Activated gamma-delta T cell (primary cell): ENCODE measurements around the gene KLHL30.

ENCODE experiments used
- DNase-seq: peaks from one replicate; lab custom pipeline; 2025; lab: John Stamatoyannopoulos, UW

The KLHL30 gene

GRCh38 chr2:238187618-238188548, 49.4 kb downstream of the KLHL30 start:
- no peak for DNase-seq

DNA sequence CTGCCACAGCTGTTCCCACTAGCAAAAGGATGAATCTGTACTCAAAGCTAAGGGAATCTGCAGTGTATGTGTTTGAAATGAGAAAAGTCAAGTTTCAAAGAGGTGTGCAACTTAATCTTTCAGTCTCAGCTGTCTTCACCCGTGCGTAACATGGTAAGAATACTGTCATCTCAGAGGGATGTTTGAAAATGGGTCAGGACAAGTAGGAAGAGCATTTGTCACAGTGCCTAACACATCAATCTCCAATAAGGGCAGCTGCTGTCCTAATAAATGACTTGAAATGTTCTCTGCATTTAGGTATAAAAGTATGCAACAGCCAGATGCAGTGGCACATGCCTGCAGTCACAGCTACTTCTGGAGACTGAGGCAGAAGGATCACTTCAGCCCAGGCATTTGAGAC, 52.0 kb downstream of the KLHL30 start:
- DNase-seq, result no peak
